ENCODE results near the gene BAZ2A. TPM values are rescaled to one million over a fixed set of nuclear protein-coding genes. Genes with fewer than 3 reads are reported as not detected.
A peak's percentile ranks its signal among the peaks of the same experiment; 100 is the strongest.
"Not testable (repeated sequence)": the region's sequence is repeated elsewhere in the genome, so short reads cannot be mapped to it uniquely, and the experiment has no call there.

Gene BAZ2A
- 100 to 1,000 TPM in 1 of 2 donors, 10 to 100 TPM in 1; 92.0 to 113 TPM for total RNA-seq

GRCh38 chr12:56630180-56630632 lies at the start of gene BAZ2A:
TSS of gene BAZ2A (minus strand) at chr12:56630326. CDS start at chr12:56617530, 12,796 bp downstream.
- peak; percentile 44 to 78 for ATAC-seq
- H3K9me3 Mint-ChIP-seq = no peaks in the 10 kb centered on the region

GRCh38 chr12:56678852-56679251 lies 48.7 kb upstream of the BAZ2A start:
- no peaks in the 10 kb centered on the region for H3K9me3 Mint-ChIP-seq
- ATAC-seq = no peak
- peak overlapping the region in 1 of 2 donors; percentile 81 for H3K27ac Mint-ChIP-seq
- peaks cover 9 to 30% of the 10 kb centered on the region in 2 donors for H3K36me3 Mint-ChIP-seq
- no peak for DNase-seq (ENCODE audit: low spot score in 2 of 2)

More at GRCh38 chr12:56630180-56630632, at the start of gene BAZ2A:
- Mint-ChIP-seq H3K36me3 (peaks cover 17 to 29% of the 10 kb centered on the region in 2 donors), H3K27ac (peak within 1 kb of the TSS; percentile 70 to 95)
- DNase-seq (ENCODE audit: low spot score in 2 of 2) = peak; percentile 75 to 87

GRCh38 chr12:56677680-56678079 lies 47.6 kb upstream of the BAZ2A start:
- ATAC-seq = peak; percentile 78 to 89
- Mint-ChIP-seq H3K27ac (peak overlapping the region in 1 of 2 donors; percentile 56), H3K36me3 (peaks cover 7 to 31% of the 10 kb centered on the region in 2 donors), H3K9me3 (no peaks in the 10 kb centered on the region)
- no peak for DNase-seq (ENCODE audit: low spot score in 2 of 2)

- H3K27ac Mint-ChIP-seq = peak overlapping the region in 1 of 2 donors; percentile 60
- peaks cover 6 to 32% of the 10 kb centered on the region in 2 donors for H3K36me3 Mint-ChIP-seq
- no peak for DNase-seq (ENCODE audit: low spot score in 2 of 2)
- no peaks in the 10 kb centered on the region for H3K9me3 Mint-ChIP-seq
- ATAC-seq = peak in 1 of 2 donors; percentile 68
These were observed 46.9 kb upstream of the BAZ2A start for GRCh38 chr12:56676851-56677580.

- no peak for DNase-seq (ENCODE audit: low spot score in 2 of 2)
- H3K9me3 Mint-ChIP-seq = no peaks in the 10 kb centered on the region
- peak overlapping the region in 1 of 2 donors; percentile 6 for H3K27ac Mint-ChIP-seq
- H3K36me3 Mint-ChIP-seq = peaks cover 18 to 44% of the 10 kb centered on the region in 2 donors
- ATAC-seq = no peak
These were observed 41.5 kb upstream of the BAZ2A start for GRCh38 chr12:56671608-56672007.

GRCh38 chr12:56670836-56671235 lies 40.7 kb upstream of the BAZ2A start:
- H3K9me3 Mint-ChIP-seq = no peaks in the 10 kb centered on the region
- DNase-seq (ENCODE audit: low spot score in 2 of 2) (no peak), ATAC-seq (no peak)
- peaks cover 18 to 46% of the 10 kb centered on the region in 2 donors for H3K36me3 Mint-ChIP-seq
- H3K27ac Mint-ChIP-seq = peak overlapping the region in 1 of 2 donors; percentile 36

GRCh38 chr12:56668197-56668457 lies 38.0 kb upstream of the BAZ2A start:
- DNase-seq (ENCODE audit: low spot score in 2 of 2) (no peak), ATAC-seq (peak in 1 of 2 donors; percentile 59)
- Mint-ChIP-seq H3K9me3 (no peaks in the 10 kb centered on the region), H3K27ac (peak overlapping the region in 1 of 2 donors; percentile 44), H3K36me3 (peaks cover 18 to 67% of the 10 kb centered on the region in 2 donors)

- peaks cover 0 to 33% of the 10 kb centered on the region in 2 donors for H3K36me3 Mint-ChIP-seq
- peak overlapping the region in 1 of 2 donors; percentile 70 for H3K27ac Mint-ChIP-seq
- DNase-seq (ENCODE audit: low spot score in 2 of 2) (no peak), ATAC-seq (no peak)
- no peaks in the 10 kb centered on the region for H3K9me3 Mint-ChIP-seq
These were observed 32.0 kb upstream of the BAZ2A start for GRCh38 chr12:56661979-56662638.

GRCh38 chr12:56661560-56661959 lies 31.4 kb upstream of the BAZ2A start:
- no peak for DNase-seq (ENCODE audit: low spot score in 2 of 2)
- Mint-ChIP-seq H3K27ac (peak overlapping the region in 1 of 2 donors; percentile 70), H3K9me3 (no peaks in the 10 kb centered on the region), H3K36me3 (peaks cover 0 to 32% of the 10 kb centered on the region in 2 donors)
- ATAC-seq = no peak

GRCh38 chr12:56658921-56659320 lies 28.8 kb upstream of the BAZ2A start:
- DNase-seq (ENCODE audit: low spot score in 2 of 2) = no peak
- peak overlapping the region in 1 of 2 donors; percentile 77 for H3K27ac Mint-ChIP-seq
- no peak for ATAC-seq
- H3K36me3 Mint-ChIP-seq = peaks cover 0 to 21% of the 10 kb centered on the region in 2 donors
- no peaks in the 10 kb centered on the region for H3K9me3 Mint-ChIP-seq

- no peak for DNase-seq (ENCODE audit: low spot score in 2 of 2)
These were observed 27.6 kb upstream of the BAZ2A start for GRCh38 chr12:56657416-56658379.

GRCh38 chr12:56653781-56654180 lies 23.7 kb upstream of the BAZ2A start:
- DNase-seq (ENCODE audit: low spot score in 2 of 2); H3K9me3 Mint-ChIP-seq; ATAC-seq: not testable (repeated sequence)
- H3K36me3 Mint-ChIP-seq = peaks cover 0 to 23% of the 10 kb centered on the region in 2 donors
- peak overlapping the region in 1 of 2 donors; percentile 17 for H3K27ac Mint-ChIP-seq

More at GRCh38 chr12:56657416-56658379, 27.6 kb upstream of the BAZ2A start:
- Mint-ChIP-seq H3K27ac (peak overlapping the region; percentile 75 to 77), H3K9me3 (peaks cover 3 to 8% of the 10 kb centered on the region in 2 donors), H3K36me3 (peaks cover 0 to 21% of the 10 kb centered on the region in 2 donors)
- peak; percentile 94 to 95 for ATAC-seq

- ATAC-seq; H3K27ac Mint-ChIP-seq; H3K9me3 Mint-ChIP-seq; DNase-seq (ENCODE audit: low spot score in 2 of 2): not testable (repeated sequence)
- H3K36me3 Mint-ChIP-seq = peaks cover 25 to 33% of the 10 kb centered on the region in 2 donors
These were observed 17.9 kb upstream of the BAZ2A start for GRCh38 chr12:56648023-56648422.

- DNase-seq (ENCODE audit: low spot score in 2 of 2) = peak; percentile 86 to 97
- peak within 1 kb of the TSS; percentile 95 to 99 for H3K27ac Mint-ChIP-seq
- H3K36me3 Mint-ChIP-seq = peaks cover 33 to 37% of the 10 kb centered on the region in 2 donors
- no peaks in the 10 kb centered on the region for H3K9me3 Mint-ChIP-seq
- peak; percentile 97 to 99 for ATAC-seq
These were observed 15.8 kb upstream of the BAZ2A start, which contains the start of gene ATP5F1B for GRCh38 chr12:56645717-56646446. TSS of gene ATP5F1B (minus strand) at chr12:56645984. CDS start at chr12:56645963, 21 bp downstream.

- H3K27ac Mint-ChIP-seq = peak overlapping the region; percentile 95 to 99
- no peaks in the 10 kb centered on the region for H3K9me3 Mint-ChIP-seq
- ATAC-seq (no peak), DNase-seq (ENCODE audit: low spot score in 2 of 2) (no peak)
- peaks cover 33 to 37% of the 10 kb centered on the region in 2 donors for H3K36me3 Mint-ChIP-seq
These were observed 15.1 kb upstream of the BAZ2A start for GRCh38 chr12:56645201-56645716.

Measured in activated naive CD4-positive, alpha-beta T cell treated with anti-CD3 and anti-CD28 coated beads, Interleukin-2, amount 50 U/mL, for 72 hours (primary cell).